HG03460 (cell line): ENCODE measurements around the gene CYYR1.
"Not testable (repeated sequence)": the region's sequence is repeated elsewhere in the genome, so short reads cannot be mapped to it uniquely, and the experiment has no call there.

Source experiments
- ATAC-seq: cut with Tn5 transposase; IDR thresholded peaks from one replicate; pipeline ENCODE4 v1.9.1; 2021; ENCODE audit not compliant: unreplicated experiment

Gene CYYR1

DNA sequence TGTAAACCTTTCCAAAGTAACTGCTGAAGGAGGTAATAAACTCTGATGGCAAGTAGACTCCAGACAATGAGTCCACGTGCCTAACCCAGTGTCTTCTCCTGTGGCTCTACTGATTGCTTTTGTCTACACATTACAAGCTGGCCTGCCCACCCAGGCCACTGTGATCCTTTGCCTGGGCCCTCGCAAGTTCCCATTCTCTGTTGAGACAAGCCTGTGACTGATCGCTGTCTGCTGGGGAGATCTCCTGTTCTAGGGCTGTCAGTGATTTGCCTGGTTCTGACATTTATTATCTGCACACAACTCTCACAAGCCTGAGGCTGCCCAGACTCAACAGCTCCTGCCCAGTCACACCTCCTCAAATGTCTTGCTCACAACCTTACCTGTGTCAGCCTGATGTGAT, 81.4 kb downstream of the CYYR1 start:
- ATAC-seq = no peak

DNA sequence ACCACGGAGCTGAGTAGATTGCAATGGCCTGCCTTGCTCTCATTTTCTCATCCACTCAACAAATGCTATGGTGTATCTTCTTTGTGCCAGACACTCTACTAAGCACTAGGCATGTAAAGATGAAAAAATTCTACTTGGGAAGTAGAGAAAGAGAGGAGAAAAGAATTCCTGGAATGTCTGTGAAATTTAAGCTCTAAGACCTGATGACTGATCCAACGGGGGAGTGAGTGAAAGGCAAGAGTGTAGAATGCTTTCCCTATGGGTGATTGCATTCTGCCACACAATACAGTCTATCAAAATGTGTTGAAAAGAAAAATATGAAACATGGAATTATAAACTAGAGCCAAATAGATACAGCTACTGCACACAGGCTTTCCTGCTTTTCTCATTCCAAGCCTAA, 82.3 kb downstream of the CYYR1 start:
- ATAC-seq = no peak

DNA sequence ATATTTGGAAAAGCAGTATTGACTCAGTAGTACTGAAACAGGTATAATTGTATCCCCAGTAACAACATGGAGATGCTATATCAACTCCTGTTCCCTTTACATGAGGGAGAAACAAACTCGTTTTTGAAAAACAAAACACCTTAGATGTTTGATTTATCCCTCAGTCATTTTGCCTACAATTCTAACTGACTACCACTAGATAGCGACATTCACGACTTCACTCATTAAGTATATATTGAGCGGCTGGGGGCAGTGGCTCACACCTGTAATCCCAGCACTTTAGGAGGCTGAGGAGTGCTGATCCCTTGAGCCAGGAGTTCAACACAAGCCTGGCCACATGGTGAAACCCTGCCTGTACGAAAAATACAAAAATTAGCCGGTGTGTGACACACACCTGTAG, 83.3 kb downstream of the CYYR1 start:
- ATAC-seq = no peak

DNA sequence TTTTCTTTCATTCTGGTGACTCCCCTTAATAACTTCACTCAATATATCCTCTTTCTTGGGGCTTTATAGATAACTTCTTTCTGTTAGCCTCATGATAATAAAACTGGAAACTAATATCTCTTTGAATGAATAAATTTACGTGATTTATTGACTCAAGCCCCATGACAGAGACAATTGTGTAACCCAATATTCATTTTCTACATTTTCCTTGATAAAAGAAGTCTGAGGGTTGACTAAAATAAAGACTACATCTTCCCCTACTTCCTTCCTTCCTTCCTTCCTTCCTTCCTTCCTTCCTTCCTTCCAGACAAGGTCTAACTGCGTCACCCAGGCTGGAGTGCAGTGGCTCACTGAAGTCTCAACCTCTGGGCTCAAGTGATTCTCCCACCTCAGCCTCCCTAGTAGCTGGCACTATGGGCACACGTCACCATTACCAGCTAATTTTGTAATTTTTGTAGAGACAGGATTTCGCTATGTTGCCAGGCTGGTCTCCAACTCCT, 85.1 kb downstream of the CYYR1 start:
- ATAC-seq = no peak

DNA sequence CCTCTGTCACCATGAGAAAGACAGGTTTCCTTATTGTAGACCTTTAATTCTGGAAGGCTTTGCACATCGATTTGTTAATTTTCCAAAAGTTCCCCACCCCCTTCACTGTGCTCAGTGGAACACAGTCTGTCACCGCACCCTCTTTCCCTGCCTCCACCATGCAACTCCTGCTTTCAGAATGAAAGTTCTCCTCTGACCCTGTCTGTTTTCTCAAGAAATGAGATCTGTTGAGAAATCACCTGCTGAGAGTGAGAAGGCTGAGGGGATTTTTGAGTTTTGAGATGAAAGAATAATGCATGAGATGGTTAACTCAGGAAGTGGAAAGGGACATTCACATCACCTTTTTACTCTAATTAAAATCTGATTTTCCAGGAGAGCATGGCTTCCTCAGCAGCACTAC, 99.6 kb downstream of the CYYR1 start:
- no peak for ATAC-seq

DNA sequence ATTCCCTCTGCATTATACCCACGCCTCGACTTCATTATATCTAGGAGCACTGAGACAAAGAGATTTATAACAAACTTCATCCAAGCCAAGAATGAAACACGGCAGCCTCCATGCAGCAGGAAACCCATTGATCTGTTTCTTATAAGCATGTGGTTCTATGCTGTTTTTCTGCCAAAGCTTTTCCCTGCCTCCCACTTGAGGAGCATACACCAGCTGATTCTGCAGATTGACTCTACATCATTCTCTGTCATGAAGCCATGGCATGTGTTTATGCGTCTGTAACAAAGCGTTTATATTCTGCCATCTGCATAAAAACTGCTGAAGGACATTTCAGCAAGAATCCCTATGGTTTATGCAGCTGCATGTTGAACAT, 102.0 kb downstream of the CYYR1 start:
- no peak for ATAC-seq

DNA sequence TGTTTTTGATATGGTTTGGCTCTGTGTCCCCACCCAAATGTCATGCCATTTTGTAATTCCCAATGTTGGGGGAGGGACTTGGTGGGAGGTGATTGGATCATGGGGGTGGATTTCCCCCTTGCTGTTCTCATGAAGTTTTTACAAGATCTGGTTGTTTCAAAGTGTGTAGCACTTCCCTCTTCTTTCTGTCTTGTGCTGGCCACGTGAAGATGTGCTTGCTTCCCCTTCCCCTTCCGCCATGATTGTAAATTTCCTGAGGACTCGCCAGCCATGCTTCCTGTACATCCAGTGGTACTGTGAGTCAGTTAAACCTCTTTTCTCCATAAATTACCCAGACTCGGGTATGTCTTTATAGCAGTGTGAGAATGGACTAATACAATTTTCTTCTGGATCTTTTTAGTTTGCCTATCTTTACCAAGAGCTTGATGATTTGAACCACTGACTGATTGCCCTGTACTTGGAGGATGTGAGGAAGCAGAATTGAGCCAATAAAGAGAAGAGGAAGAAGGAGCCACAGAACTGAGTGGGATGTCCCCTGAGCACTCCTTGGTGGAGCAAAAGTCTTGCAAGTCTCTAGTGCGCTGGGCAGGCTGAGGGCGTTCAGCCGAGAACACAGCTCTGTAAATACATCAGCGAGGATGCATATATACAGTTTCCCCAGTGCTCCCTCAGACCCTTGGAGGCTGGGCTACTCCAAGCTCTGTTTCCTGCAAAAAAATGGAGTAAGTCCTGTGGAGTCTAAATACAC, 102.6 kb downstream of the CYYR1 start:
- ATAC-seq = no peak

DNA sequence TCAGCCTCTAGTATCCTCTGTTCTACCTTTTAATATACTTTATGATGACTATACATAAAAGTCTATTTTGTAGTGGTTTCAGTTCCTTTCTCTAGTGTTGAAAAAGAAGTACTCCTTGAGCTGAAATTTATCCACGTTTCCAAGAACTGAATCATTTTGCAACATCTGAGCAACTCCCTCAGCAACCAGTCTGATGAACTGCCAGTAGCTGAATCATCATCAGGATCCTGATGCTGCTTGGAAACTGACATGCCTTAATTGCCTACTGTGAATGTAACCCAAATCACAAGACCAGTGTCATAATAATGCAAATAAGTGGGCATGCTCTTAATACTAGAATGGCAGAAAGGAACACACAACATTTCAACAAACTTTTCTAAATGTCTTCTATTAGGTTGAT, 103.3 kb downstream of the CYYR1 start:
- ATAC-seq = no peak

DNA sequence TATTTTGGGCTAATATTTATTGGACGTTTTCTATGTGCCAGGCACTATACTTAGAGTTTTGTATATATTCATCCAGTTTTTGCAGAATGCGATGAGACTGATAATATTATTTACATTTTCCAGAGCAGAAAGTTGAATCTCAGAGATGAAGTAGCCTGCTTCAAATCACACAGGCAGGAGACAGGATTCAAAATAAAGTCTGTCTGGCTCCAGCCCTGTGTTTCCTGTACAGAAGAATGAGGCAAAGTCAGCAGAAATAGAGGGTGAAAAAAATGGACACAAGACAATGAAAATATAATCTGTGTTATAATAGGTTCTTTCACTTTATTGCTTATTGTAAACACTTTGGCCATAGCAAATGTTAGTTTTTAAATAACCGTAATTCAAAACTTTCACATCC, 107.2 kb downstream of the CYYR1 start:
- no peak for ATAC-seq

DNA sequence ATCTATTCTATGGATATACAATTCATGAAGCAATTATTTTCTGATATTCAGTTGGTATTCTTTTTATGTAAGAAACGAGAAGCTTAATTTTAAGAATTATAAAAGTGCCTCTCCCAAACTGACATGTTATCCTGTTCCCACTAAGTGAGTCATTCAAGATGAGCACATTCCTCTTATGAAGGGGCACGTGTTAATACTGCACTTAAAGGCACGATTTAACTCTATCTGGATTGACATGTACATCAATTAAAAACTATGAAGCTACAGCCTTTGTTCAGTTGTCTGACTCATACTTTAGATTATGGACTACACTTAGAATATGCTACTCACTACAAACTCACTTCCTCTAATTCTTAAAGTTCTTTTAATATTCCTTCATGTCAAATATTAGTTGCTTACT, 111.6 kb downstream of the CYYR1 start:
- no peak for ATAC-seq

DNA sequence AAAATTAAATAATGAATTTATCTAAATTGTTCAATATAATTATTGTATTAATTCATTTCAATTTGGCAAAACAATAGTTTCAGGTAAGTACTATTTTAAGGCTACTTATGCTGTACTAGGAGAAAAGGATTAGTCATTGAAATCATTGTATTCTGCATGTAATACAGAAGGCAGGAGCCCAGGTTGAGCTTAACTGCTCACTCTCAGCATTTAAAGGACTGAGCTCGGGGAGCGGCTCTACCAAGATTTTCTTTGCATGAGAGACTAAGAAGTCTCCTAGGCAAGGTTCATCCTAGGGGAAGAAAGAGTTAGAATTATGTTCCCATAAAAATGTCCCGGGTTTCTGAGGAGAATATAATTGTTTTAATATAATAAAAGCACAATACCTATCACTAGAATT, 112.5 kb downstream of the CYYR1 start:
- no peak for ATAC-seq

DNA sequence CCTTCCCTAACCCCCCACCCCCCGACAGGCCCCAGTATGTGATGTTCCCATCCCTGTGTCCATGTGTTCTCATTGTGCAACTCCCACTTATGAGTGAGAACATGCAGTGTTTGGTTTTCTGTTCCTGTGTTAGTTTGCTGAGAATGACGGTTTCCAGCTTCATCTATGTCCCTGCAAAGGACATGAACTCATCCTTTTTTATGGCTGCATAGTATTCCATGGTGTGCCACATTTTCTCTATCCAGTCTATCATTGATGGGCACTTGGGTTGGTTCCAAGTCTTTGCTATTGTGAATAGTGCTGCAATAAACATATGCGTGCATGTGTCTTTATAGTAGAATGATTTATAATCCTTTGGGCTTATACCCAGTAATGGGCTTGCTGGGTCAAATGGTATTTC, 114.2 kb downstream of the CYYR1 start:
- not testable (repeated sequence) for ATAC-seq

DNA sequence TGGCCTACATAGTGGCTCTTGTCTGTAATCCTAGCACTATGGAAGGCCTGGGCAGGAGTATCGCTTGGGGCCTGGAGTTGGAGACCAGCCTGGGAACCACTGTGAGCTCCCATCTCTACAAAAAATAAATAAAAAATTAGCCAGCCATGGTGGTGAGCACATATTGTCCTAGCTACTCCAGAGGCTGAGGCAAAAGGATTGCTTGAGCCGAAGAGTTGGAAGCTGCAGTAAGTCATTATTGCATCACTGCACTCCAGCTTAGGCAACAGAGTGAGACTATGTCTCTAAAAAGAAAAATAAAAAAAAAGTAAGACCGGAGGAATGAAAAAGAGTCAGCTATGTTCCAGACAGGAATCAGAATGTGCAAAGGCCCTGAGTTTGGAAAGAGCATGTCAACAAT, 115.3 kb downstream of the CYYR1 start:
- no peak for ATAC-seq

DNA sequence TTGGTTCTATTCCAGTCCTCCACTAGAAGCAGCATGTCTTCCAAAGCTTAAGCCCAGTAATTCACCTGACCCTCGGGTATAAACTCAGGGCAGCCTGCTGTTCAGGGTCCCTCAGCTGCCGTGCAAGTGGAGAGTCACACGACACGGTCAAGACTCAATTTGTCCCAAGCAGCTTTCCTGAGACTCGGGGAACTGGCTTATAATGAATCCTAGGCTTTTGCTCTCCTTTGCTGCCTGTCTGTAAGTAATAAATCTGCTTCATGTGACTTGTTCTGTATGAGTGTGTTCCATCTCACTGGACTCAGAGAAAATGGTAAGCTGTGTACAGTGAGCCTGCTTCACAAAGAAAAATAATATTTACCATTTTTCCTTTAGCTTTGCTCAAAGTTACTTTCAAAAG, 119.8 kb downstream of the CYYR1 start:
- ATAC-seq = no peak

DNA sequence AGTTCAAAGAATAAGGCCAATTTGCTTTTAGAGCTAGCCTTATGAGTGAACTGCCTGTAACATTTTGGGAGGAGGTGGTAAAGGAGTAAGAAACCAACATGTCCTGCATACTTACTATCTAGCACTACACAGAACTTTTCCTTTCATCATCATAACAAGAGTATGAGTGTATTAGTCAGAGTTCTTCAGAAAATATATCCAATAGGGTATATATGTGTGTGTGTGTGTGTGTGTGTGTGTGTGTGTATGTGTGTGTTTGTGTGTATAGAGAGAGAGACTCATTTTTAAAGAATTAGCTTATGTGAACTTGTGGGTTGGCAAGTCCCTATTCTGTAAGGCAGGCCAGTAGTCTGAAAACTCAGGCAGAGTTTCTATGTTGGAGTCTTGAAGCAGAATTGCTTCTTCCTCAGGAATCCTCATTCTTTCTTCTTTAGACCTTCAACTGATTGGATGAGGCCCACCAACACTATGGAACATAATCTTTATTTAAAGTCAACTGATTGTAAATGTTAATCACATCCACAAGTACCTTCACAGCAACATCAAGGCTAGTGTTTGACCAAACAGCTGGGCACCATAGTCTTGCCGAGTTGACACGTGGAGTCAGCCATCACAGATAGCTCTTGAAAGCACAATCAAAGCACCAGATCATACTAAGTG, 121.9 kb downstream of the CYYR1 start:
- ATAC-seq = no peak

DNA sequence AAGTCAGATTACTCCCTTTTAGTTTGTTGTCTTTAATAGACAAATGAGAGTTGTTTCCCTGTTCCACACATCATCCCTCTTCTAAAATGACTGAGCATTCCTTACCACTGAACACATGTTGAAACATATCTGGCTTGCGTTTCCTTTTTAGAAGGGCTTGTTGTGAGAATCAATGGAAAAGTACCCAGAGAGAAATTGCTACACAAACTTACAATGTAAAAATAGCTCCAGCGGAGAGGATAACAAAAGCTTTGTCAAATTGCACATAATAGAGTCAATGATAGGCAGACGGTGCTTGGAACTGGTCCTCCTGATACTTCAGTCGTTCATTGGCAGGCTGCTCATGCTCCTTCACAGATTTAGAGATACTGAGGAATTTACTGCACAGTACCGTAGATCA, 123.9 kb downstream of the CYYR1 start:
- ATAC-seq = no peak

DNA sequence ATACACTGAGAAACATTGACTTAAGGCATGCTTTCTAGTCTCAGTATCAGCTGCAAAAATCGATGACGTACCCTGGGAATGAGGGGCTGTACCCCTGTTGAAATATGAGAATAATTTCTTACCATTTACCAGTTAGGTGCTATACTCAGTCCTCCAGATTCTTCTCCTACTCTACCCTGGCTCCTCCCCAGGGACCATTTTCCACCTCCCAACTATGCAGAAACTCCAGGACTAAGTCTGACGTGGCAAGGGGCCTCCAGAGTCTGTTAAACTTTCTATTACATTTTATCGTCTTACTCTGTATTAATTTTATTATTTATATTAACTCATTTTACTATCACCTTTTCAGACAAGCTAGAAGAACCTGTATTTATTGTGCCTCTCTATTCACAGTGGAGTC, 124.3 kb downstream of the CYYR1 start:
- ATAC-seq = no peak

DNA sequence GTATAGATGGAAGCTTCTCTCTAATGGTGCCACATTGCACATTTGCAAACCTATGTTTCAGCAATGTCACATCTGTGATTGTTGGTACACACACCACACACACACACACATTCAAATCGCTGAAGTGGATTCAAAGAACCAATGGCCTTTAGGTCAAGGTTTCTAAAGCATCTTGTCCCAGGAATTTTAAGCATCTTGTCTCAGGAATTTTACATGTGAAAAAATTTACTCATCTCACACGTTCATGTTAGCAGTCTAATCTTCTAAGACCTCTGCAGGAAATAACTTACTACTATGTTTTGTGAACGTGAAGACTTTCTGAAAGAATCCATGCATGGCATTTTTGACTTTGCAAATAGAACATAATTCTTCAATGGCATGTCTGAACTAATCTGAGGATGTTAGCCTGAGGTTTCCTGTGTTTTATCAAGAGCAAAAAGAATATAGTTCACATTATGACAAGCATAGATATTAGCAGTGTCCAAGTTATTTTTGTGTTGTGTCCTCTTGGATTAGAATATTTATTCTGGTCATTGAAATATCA, 125.1 kb downstream of the CYYR1 start:
- no peak for ATAC-seq

DNA sequence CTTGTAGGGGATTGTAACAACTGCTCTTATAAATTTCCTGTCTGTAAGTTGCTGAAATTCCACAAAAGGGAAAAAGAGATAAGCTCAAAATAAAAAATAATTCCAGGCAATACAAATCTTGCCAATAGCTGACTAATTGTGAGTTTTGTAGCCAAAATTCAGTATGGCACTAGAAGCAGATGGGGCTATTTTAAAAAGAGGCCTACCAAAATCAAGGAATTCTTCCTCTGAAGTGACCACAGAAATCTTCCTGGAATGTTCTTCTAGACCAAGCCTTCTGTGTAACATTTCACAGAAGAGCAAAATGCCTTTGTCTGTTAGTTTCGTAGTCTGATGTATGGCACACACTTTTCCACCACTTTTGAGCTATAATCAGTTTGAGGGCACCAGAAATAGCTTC, 127.6 kb downstream of the CYYR1 start:
- no peak for ATAC-seq

DNA sequence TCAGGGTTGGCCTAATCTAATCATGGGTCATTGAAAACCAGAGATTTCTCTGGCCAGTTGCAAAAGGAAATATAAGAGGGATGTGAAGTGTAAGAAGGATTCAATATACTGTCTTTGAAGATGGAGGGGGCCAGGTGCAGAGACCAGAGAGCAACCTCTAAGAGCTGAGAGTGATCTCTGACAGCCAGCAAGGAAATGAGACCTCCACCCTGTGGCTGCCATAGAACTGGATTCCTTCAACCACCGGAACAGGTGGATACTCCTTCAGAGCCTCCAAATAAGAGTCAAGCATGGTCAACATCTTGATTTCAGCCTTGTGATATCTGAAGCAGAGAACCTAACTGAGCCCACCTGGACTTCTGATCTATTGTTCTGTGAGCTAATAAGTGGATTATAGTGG, 128.4 kb downstream of the CYYR1 start:
- ATAC-seq = no peak

DNA sequence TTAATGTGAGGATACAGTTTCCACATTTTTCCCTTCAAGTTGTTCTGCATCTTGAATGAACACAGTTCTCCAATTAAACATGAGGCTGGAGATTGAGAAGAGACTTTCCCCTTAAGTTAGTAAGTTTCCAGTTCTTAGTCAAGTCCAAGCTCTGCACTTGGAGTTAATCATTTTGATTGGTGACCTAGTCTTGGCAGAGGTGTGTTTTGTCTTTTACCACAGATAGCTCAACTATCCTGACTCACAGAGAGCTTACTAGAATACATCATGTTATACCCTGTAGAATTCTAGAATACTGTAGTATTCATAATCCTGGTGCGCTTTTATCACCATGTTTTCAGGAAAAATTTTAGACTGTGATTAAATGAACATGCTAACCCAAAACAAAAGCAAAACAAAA, 129.2 kb downstream of the CYYR1 start:
- no peak for ATAC-seq

DNA sequence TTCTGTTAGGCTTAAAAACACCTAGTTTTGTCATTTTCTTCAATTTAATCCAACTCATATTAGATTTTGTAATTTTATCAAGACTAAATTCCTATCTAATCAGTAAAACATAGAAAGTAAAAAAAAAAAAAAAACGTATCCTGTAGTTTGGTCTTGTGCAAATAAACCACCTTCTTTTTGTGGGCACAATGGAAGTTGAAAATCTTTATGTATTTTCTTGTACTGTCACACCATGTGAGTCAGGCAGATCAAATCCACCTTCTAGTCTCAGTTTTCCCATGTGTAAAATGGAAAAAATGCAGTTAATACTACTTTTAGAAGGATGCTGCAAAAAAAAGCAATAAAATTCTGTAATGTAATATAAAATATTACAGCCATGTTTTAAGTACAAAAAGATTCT, 129.8 kb downstream of the CYYR1 start:
- ATAC-seq = no peak

DNA sequence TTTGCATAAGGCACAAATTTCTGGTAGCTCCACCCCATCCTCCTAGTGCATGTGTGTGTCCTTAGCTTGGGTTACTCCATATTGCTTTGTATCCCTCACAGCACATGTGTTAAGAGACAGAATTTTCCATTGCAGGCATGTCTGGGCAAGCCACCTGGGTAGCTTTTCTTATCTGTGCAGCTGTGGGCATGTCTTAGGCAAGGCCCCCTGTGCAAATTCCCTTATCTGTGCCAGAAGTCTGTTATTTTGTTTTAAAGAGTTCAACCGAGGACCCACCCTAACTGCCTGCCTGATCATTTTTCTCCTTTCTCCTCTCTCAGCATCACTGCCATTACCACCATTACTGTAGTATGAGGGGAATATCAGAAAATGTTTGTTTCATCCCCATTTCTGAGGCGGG, 131.9 kb downstream of the CYYR1 start:
- no peak for ATAC-seq
